ENCODE data around the gene CDHR1. TPM values are rescaled to one million over a fixed set of nuclear protein-coding genes. Genes with fewer than 3 reads are reported as not detected.

The CDHR1 gene
- total RNA-seq, 1 donor from 2014 or later = 1.4 TPM

- TF ChIP-seq EZH2 (IDR thresholded peaks at IDR 0.05) (no peak), EZH2phosphoT487 (IDR thresholded peaks at IDR 0.05) (no peak), CTCF (IDR thresholded peaks at IDR 0.05) (no peak)
- no peak overlapping the region for H3K4me3 ChIP-seq
- no peaks in the 10 kb centered on the region for H3K9me3 ChIP-seq (ENCODE audit: low read depth)
- H3K27ac ChIP-seq = no peak overlapping the region
- no peak overlapping the region for H3K4me2 ChIP-seq
- H4K20me1 ChIP-seq (ENCODE audit: low read depth) = no peaks in the 10 kb centered on the region
- peaks cover 3% of the 10 kb centered on the region for H3K4me1 Mint-ChIP-seq
- H3K27ac Mint-ChIP-seq = no peak overlapping the region
- DNase-seq (ENCODE audit: low spot score) = no peak
- no peaks in the 10 kb centered on the region for H3K4me1 ChIP-seq
- peaks cover 20% of the 10 kb centered on the region for H3K27me3 Mint-ChIP-seq (ENCODE audit: insufficient read depth, low read depth)
- H3K36me3 ChIP-seq = no peaks in the 10 kb centered on the region
- H3K9ac ChIP-seq = no peak overlapping the region
- no peak overlapping the region for H3K4me3 Mint-ChIP-seq
- no peaks in the 10 kb centered on the region for H3K9me3 Mint-ChIP-seq
- H3K79me2 ChIP-seq (ENCODE audit: low read depth) = no peaks in the 10 kb centered on the region
- peaks cover 5% of the 10 kb centered on the region for H3K27me3 ChIP-seq
- no peaks in the 10 kb centered on the region for H3F3A ChIP-seq (ENCODE audit: low read depth)
- no peaks in the 10 kb centered on the region for H3K36me3 Mint-ChIP-seq
- no peak overlapping the region for H2AFZ ChIP-seq (replicated peaks)
Observed at GRCh38 chr10:84201682-84202081, 7.3 kb downstream of the CDHR1 start.

GRCh38 chr10:84202349-84202748, 8.0 kb downstream of the CDHR1 start:
- peaks cover 18% of the 10 kb centered on the region for H3K27me3 Mint-ChIP-seq (ENCODE audit: insufficient read depth, low read depth)
- H3K27ac ChIP-seq = no peak overlapping the region
- H2AFZ ChIP-seq (replicated peaks) = no peak overlapping the region
- no peaks in the 10 kb centered on the region for H3K4me1 ChIP-seq
- H3K9me3 ChIP-seq (ENCODE audit: low read depth) = no peaks in the 10 kb centered on the region
- no peaks in the 10 kb centered on the region for H4K20me1 ChIP-seq (ENCODE audit: low read depth)
- H3K4me2 ChIP-seq = no peak overlapping the region
- H3K36me3 Mint-ChIP-seq = no peaks in the 10 kb centered on the region
- no peaks in the 10 kb centered on the region for H3K4me1 Mint-ChIP-seq
- no peaks in the 10 kb centered on the region for H3K36me3 ChIP-seq
- TF ChIP-seq EZH2phosphoT487 (IDR thresholded peaks at IDR 0.05) = no peak
- TF ChIP-seq CTCF (IDR thresholded peaks at IDR 0.05) = peak; percentile 28
- no peaks in the 10 kb centered on the region for H3F3A ChIP-seq (ENCODE audit: low read depth)
- DNase-seq (ENCODE audit: low spot score) = no peak
- no peaks in the 10 kb centered on the region for H3K9me3 Mint-ChIP-seq
- H3K4me3 ChIP-seq = no peak overlapping the region
- H3K9ac ChIP-seq = no peak overlapping the region
- H3K4me3 Mint-ChIP-seq = no peak overlapping the region
- no peaks in the 10 kb centered on the region for H3K79me2 ChIP-seq (ENCODE audit: low read depth)
- no peak overlapping the region for H3K27ac Mint-ChIP-seq
- H3K27me3 ChIP-seq = no peaks in the 10 kb centered on the region

GRCh38 chr10:84204122-84204521, 9.8 kb downstream of the CDHR1 start:
- Histone ChIP-seq H3K27me3 (no peaks in the 10 kb centered on the region), H3K9me3 (ENCODE audit: low read depth) (no peaks in the 10 kb centered on the region), H3K36me3 (no peaks in the 10 kb centered on the region), H3K79me2 (ENCODE audit: low read depth) (no peaks in the 10 kb centered on the region), H3F3A (ENCODE audit: low read depth) (no peaks in the 10 kb centered on the region), H2AFZ (replicated peaks) (no peak overlapping the region), H3K27ac (no peak overlapping the region), H3K4me1 (no peaks in the 10 kb centered on the region), H3K9ac (no peak overlapping the region), H3K4me2 (no peak overlapping the region), H3K4me3 (no peak overlapping the region), H4K20me1 (ENCODE audit: low read depth) (no peaks in the 10 kb centered on the region)
- peaks cover 9% of the 10 kb centered on the region for H3K27me3 Mint-ChIP-seq (ENCODE audit: insufficient read depth, low read depth)
- no peak overlapping the region for H3K27ac Mint-ChIP-seq
- H3K4me1 Mint-ChIP-seq = no peaks in the 10 kb centered on the region
- no peaks in the 10 kb centered on the region for H3K9me3 Mint-ChIP-seq
- peak; percentile 38 for DNase-seq (ENCODE audit: low spot score)
- H3K4me3 Mint-ChIP-seq = no peak overlapping the region
- TF ChIP-seq CTCF (IDR thresholded peaks at IDR 0.05) (peak; percentile 52), EZH2 (IDR thresholded peaks at IDR 0.05) (no peak)
- H3K36me3 Mint-ChIP-seq = no peaks in the 10 kb centered on the region

GRCh38 chr10:84204610-84205009, 10.3 kb downstream of the CDHR1 start:
- TF ChIP-seq EZH2 (IDR thresholded peaks at IDR 0.05) (no peak), CTCF (IDR thresholded peaks at IDR 0.05) (no peak), EZH2phosphoT487 (IDR thresholded peaks at IDR 0.05) (no peak)
- no peaks in the 10 kb centered on the region for H3K9me3 ChIP-seq (ENCODE audit: low read depth)
- no peaks in the 10 kb centered on the region for H4K20me1 ChIP-seq (ENCODE audit: low read depth)
- H3K4me1 Mint-ChIP-seq = no peaks in the 10 kb centered on the region
- H3K4me3 Mint-ChIP-seq = no peak overlapping the region
- H3K4me2 ChIP-seq = no peak overlapping the region
- H3K27ac Mint-ChIP-seq = no peak overlapping the region
- no peak overlapping the region for H3K27ac ChIP-seq
- no peaks in the 10 kb centered on the region for H3K36me3 Mint-ChIP-seq
- H3F3A ChIP-seq (ENCODE audit: low read depth) = no peaks in the 10 kb centered on the region
- no peaks in the 10 kb centered on the region for H3K9me3 Mint-ChIP-seq
- DNase-seq (ENCODE audit: low spot score) = no peak
- H3K4me1 ChIP-seq = no peaks in the 10 kb centered on the region
- peaks cover 9% of the 10 kb centered on the region for H3K27me3 Mint-ChIP-seq (ENCODE audit: insufficient read depth, low read depth)
- no peak overlapping the region for H3K4me3 ChIP-seq
- no peaks in the 10 kb centered on the region for H3K36me3 ChIP-seq
- no peaks in the 10 kb centered on the region for H3K27me3 ChIP-seq
- no peak overlapping the region for H2AFZ ChIP-seq (replicated peaks)
- H3K9ac ChIP-seq = no peak overlapping the region
- H3K79me2 ChIP-seq (ENCODE audit: low read depth) = no peaks in the 10 kb centered on the region

Data from neural progenitor cell (in vitro differentiated cells).